Activated CD4-positive, alpha-beta memory T cell treated with anti-CD3 and anti-CD28 coated beads, Interleukin-2, amount 10 ng/mL, durations not matched to agents 7 days and 5 days (primary cell): Measurements from ENCODE around the gene RPS6KA5. TPM values are rescaled to one million over a fixed set of nuclear protein-coding genes. Genes with fewer than 3 reads are reported as not detected.
"Not testable (repeated sequence)": the region's sequence is repeated elsewhere in the genome, so short reads cannot be mapped to it uniquely, and the experiment has no call there.

Experiments
- CTCF ChIA-PET: fragments of 350-600 bp; sonication (Branson Sonifier 250); formaldehyde crosslinking; loops from one replicate; lab custom pipeline; 2021; ENCODE audit warnings: antibody characterized with exemption, inconsistent platforms; lab: Charles Lee
- POLR2A ChIA-PET: fragments of 350-600 bp; sonication (Branson Sonifier 250); formaldehyde crosslinking; loops from one replicate; lab custom pipeline; 2021; ENCODE audit warnings: antibody characterized with exemption; lab: Charles Lee
- DNase-seq: peaks from one replicate; pipeline ENCODE4 v3.0.0-alpha.2; 2020
- H3K27ac Mint-ChIP-seq: one replicate; pipeline ENCODE4 v1.8.0; 2021; ENCODE audit warnings: mild to moderate bottlenecking, mixed read lengths
- H3K27me3 Mint-ChIP-seq: one replicate; pipeline ENCODE4 v1.8.0; 2021; ENCODE audit warnings: mixed read lengths
- H3K36me3 Mint-ChIP-seq: one replicate; pipeline ENCODE4 v1.8.0; 2021; ENCODE audit warnings: low read depth, mixed read lengths
- H3K4me1 Mint-ChIP-seq: one replicate; pipeline ENCODE4 v1.8.0; 2021; ENCODE audit warnings: mixed read lengths
- H3K4me3 Mint-ChIP-seq: one replicate; pipeline ENCODE4 v1.8.0; 2021; ENCODE audit warnings: mild to moderate bottlenecking, mixed read lengths
- H3K9me3 Mint-ChIP-seq: one replicate; pipeline ENCODE4 v1.8.0; 2021; ENCODE audit warnings: mixed read lengths
- total RNA-seq, 2 experiments: library from RNA; stranded (reverse); gene quantifications; one replicate each; pipeline ENCODE4 v1.2.3, GENCODE V29; 2021

Gene RPS6KA5
- total RNA-seq, 2 experiments from 2014 or later = 44.5 to 49.9 TPM

DNA sequence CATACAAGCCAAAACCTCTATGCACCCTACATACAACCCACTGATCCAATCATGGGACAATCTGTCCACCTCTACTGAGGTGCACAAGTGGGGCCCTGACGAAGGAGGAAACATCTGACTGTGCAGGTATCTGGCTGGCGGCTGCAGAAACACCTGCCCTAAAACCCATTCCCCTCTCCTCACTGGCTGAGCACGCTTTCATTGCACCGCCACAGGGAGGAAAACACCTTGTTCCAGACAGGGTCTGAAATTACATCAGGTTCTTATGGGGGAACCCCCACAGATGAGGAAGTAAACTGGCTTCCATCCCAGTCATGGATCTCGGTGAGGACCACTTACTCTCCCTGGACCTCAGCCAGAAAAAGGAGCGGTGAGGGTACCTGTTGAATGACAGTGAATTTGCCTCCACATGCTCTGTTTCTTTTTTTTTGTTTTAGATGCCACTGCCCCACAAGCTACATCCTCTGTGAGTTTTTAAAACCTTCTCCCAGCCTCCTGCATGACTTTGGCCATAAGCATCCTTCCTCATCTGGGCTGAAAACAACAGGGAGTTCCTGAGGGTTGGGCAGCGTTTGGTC is 29.6 kb upstream of the RPS6KA5 start:
- no peak overlapping the region for H3K27ac Mint-ChIP-seq
- CTCF ChIA-PET = no interaction called here
- no peak for DNase-seq
- H3K4me3 Mint-ChIP-seq = no peak overlapping the region
- H3K4me1 Mint-ChIP-seq = peaks cover 9% of the 10 kb centered on the region
- no peaks in the 10 kb centered on the region for H3K9me3 Mint-ChIP-seq
- no peaks in the 10 kb centered on the region for H3K27me3 Mint-ChIP-seq
- POLR2A ChIA-PET = interaction anchor here (1.2 to 1.9 kb wide), 2 partner anchors 9 to 24 kb away, joined by 3 to 12 read pairs; partner anchors contain the start of gene DGLUCY
- peaks cover 7% of the 10 kb centered on the region for H3K36me3 Mint-ChIP-seq

GRCh38 chr14:91088585-91089235 is 28.3 kb upstream of the RPS6KA5 start:
- no peak overlapping the region for H3K4me3 Mint-ChIP-seq
- H3K27me3 Mint-ChIP-seq = no peaks in the 10 kb centered on the region
- no peak overlapping the region for H3K27ac Mint-ChIP-seq
- H3K36me3 Mint-ChIP-seq = peaks cover 10% of the 10 kb centered on the region
- H3K9me3 Mint-ChIP-seq = no peaks in the 10 kb centered on the region
- CTCF ChIA-PET = interaction anchor here (1.2 to 1.4 kb wide), 2 partner anchors 10 to 77 kb away, joined by 3 read pairs; no protein-coding TSS in a partner anchor
- peaks cover 9% of the 10 kb centered on the region for H3K4me1 Mint-ChIP-seq
- DNase-seq = no peak
- POLR2A ChIA-PET = interaction anchor here (1.7 to 2.3 kb wide), 3 partner anchors 10 to 27 kb away, joined by 3 to 10 read pairs (median 9); no protein-coding TSS in a partner anchor

- H3K4me1 Mint-ChIP-seq, H3K27me3 Mint-ChIP-seq, H3K27ac Mint-ChIP-seq, H3K4me3 Mint-ChIP-seq, H3K9me3 Mint-ChIP-seq, DNase-seq: not testable (repeated sequence)
- peaks cover 13% of the 10 kb centered on the region for H3K36me3 Mint-ChIP-seq
- ChIA-PET CTCF (interaction anchor here (1.1 to 1.4 kb wide), 2 partner anchors 8 to 10 kb away, joined by 3 read pairs; no protein-coding TSS in a partner anchor), POLR2A (interaction anchor here (1.1 to 2.3 kb wide), 4 partner anchors 9 to 28 kb away, joined by 3 to 10 read pairs (median 6); no protein-coding TSS in a partner anchor)
Observed at GRCh38 chr14:91087470-91087869, 27.0 kb upstream of the RPS6KA5 start.

GRCh38 chr14:91084516-91084915 is 24.1 kb upstream of the RPS6KA5 start:
- DNase-seq = no peak
- Mint-ChIP-seq H3K9me3 (no peaks in the 10 kb centered on the region), H3K4me1 (peaks cover 27% of the 10 kb centered on the region), H3K27me3 (no peaks in the 10 kb centered on the region), H3K4me3 (no peak overlapping the region), H3K27ac (no peak overlapping the region), H3K36me3 (peaks cover 27% of the 10 kb centered on the region)
- ChIA-PET POLR2A (no interaction called here), CTCF (no interaction called here)

DNA sequence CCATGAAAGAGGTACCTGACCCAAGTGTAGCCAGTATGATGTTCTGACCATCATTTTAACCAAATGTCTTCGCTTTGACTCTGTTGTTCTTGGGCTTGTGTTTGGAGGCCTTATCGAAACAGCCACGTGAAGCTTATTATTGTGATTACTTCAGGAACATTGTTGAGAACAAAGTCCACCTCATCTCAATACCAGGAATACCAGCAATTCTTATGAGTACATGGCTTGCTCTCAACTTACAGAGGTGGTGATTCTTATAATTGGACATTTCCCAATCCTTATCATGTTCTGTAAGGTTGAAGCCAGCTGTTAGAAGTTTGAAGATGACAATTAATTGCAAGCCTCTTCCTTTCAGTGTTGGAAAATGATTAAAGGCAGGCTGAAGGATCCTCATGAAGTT is 21.8 kb upstream of the RPS6KA5 start:
- CTCF ChIA-PET = no interaction called here
- DNase-seq = no peak
- H3K36me3 Mint-ChIP-seq = peaks cover 26% of the 10 kb centered on the region

DNA sequence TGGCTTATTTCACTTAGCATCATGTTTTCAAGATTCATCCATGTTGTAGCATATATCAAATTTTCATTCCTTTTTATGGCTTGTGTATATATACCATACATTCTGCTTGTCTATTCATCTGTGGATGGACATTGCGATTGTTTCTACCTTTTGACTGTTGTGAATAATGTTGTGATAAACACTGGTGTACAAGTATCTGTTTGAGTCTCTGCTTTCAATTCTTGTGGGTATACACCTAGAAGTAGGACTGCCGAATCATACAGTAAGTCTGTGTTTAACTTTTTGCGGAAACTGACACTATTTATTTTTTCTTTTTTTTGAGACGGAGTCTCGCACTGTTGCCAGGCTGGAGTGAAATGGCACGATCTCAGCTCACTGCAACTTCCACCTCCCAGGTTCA is 19.6 kb upstream of the RPS6KA5 start:
- Mint-ChIP-seq H3K4me1 (peaks cover 57% of the 10 kb centered on the region), H3K27me3 (no peaks in the 10 kb centered on the region), H3K9me3 (no peaks in the 10 kb centered on the region), H3K36me3 (peaks cover 27% of the 10 kb centered on the region), H3K4me3 (no peak overlapping the region), H3K27ac (peak overlapping the region; percentile 69)
- POLR2A ChIA-PET = interaction anchor here (1.0 to 7.1 kb wide), 6 partner anchors 8 to 35 kb away, joined by 3 to 154 read pairs (median 7); partner anchors contain the start of genes DGLUCY and RPS6KA5
- DNase-seq = no peak
- CTCF ChIA-PET = interaction anchor here (4.1 kb wide), 1 partner anchor 19 kb away, joined by 15 read pairs; the partner anchor contains the start of gene RPS6KA5

More for the DNA sequence above, 21.8 kb upstream of the RPS6KA5 start:
- no peaks in the 10 kb centered on the region for H3K27me3 Mint-ChIP-seq
- POLR2A ChIA-PET = interaction anchor here (1.5 to 7.1 kb wide), 3 partner anchors 14 to 33 kb away, joined by 3 to 154 read pairs (median 107); partner anchors contain the start of genes DGLUCY and RPS6KA5
- no peaks in the 10 kb centered on the region for H3K9me3 Mint-ChIP-seq
- H3K4me1 Mint-ChIP-seq = peaks cover 41% of the 10 kb centered on the region
- no peak overlapping the region for H3K4me3 Mint-ChIP-seq
- no peak overlapping the region for H3K27ac Mint-ChIP-seq

DNA sequence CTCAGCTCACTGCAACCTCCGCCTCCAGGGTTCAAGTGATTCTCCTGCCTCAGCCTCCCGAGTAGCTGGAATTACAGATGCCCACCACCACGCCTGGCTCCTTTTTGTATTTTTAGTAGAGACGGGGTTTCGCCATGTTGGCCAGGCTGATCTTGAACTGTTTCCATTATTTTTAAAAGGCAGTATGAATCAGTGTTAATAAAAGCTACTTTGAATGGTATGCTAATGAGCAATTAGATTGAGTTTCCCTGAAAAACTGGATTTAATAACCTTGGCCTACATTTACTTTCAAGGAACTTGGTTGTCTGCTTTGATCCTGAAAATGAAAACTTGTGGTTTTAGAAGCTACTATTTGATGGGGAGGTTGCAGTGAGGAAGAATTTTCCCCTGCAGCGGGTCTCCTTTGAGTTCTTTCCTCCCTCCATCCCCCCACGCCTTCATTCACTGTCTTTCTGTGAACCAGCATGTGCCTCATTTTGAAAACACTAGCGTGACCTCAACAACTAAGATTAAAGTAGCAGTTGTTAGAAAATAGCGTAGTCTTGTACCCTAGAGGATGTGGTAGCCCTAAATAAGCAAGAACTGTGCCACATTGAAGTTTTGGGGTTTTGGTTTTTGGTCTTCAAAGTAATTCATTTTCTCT is 17.8 kb upstream of the RPS6KA5 start:
- peaks cover 61% of the 10 kb centered on the region for H3K4me1 Mint-ChIP-seq
- ChIA-PET POLR2A (interaction anchor here (0.9 to 7.1 kb wide), 13 partner anchors 10 to 681 kb away, joined by 3 to 154 read pairs (median 4); partner anchors contain the start of genes CALM1, DGLUCY, GPR68 and RPS6KA5), CTCF (interaction anchor here (0.9 to 4.1 kb wide), 10 partner anchors 12 to 176 kb away, joined by 3 to 19 read pairs (median 4); partner anchors contain the start of genes DGLUCY and RPS6KA5)
- H3K4me3 Mint-ChIP-seq = peak overlapping the region; percentile 40
- H3K27ac Mint-ChIP-seq = peak overlapping the region; percentile 95
- H3K27me3 Mint-ChIP-seq = no peaks in the 10 kb centered on the region
- no peaks in the 10 kb centered on the region for H3K9me3 Mint-ChIP-seq
- H3K36me3 Mint-ChIP-seq = peaks cover 23% of the 10 kb centered on the region
- DNase-seq = peak; percentile 64

DNA sequence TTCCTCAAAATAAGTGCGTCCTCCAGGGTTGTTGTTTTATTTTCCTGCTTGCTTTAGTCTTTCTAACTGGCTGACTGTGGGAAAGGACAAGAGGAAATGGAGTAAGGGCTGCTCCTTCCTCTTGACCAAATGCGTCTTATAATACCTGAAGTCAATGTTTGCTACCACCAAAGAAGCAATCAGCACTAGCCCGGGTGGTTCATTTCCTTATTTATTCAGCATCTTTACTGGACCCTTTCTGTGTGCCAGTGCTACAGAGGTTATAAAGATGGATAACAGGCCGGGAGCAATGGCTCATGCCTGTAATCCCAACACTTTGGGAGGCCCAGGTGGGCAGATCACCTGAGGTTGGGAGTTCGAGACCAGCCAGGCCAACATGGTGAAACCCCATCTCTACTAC is 15.1 kb upstream of the RPS6KA5 start:
- Mint-ChIP-seq H3K27me3 (no peaks in the 10 kb centered on the region), H3K4me3 (no peak overlapping the region), H3K27ac (no peak overlapping the region), H3K9me3 (peaks cover 2% of the 10 kb centered on the region), H3K36me3 (peaks cover 18% of the 10 kb centered on the region), H3K4me1 (peaks cover 57% of the 10 kb centered on the region)
- no peak for DNase-seq
- POLR2A ChIA-PET = interaction anchor here (1.7 kb wide), 1 partner anchor 39 kb away, joined by 5 read pairs; no protein-coding TSS in a partner anchor
- CTCF ChIA-PET = no interaction called here

- no peak overlapping the region for H3K27ac Mint-ChIP-seq
- POLR2A ChIA-PET = interaction anchor here (2.9 to 15.3 kb wide), 3 partner anchors 9 to 45 kb away, joined by 13 to 488 read pairs (median 154); partner anchors contain the start of gene DGLUCY
- no peaks in the 10 kb centered on the region for H3K27me3 Mint-ChIP-seq
- H3K4me1 Mint-ChIP-seq = peaks cover 56% of the 10 kb centered on the region
- peaks cover 21% of the 10 kb centered on the region for H3K36me3 Mint-ChIP-seq
- H3K4me3 Mint-ChIP-seq = no peak overlapping the region
- H3K9me3 Mint-ChIP-seq = peaks cover 4% of the 10 kb centered on the region
- DNase-seq = no peak
- CTCF ChIA-PET = no interaction called here
Observed at GRCh38 chr14:91070572-91070971, 10.1 kb upstream of the RPS6KA5 start.

GRCh38 chr14:91068642-91069041 is 8.2 kb upstream of the RPS6KA5 start:
- Mint-ChIP-seq H3K9me3 (peaks cover 7% of the 10 kb centered on the region), H3K27me3 (no peaks in the 10 kb centered on the region), H3K36me3 (peaks cover 36% of the 10 kb centered on the region), H3K4me1 (peaks cover 69% of the 10 kb centered on the region), H3K27ac (peak overlapping the region; percentile 91), H3K4me3 (peak overlapping the region; percentile 29)
- DNase-seq = no peak
- CTCF ChIA-PET = no interaction called here
- POLR2A ChIA-PET = interaction anchor here (12.7 to 15.3 kb wide), 2 partner anchors 11 to 47 kb away, joined by 154 to 488 read pairs; partner anchors contain the start of gene DGLUCY

DNA sequence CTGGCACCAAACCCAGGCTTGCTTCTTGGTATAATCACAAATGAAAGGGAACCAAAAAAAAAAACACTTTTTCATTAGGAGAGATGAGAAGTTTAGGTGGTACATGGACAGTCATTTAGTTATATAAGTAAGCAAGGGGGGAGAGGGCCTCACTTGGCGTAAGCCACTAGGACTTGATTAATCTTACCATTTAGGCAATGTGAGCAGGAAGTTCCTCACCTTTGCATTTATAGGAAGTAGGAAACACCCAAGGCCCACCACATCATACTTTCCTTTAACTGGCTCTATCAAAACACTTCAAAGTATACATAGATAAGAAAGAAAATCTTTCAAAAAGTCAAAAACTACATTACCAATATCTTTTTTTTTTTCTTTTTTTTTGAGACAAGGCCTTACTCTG is 6.7 kb upstream of the RPS6KA5 start:
- CTCF ChIA-PET = interaction anchor here (0.7 to 1.6 kb wide), 5 partner anchors 11 to 106 kb away, joined by 3 to 8 read pairs (median 5); partner anchors contain the start of gene DGLUCY
- Mint-ChIP-seq H3K9me3 (peaks cover 9% of the 10 kb centered on the region), H3K36me3 (peaks cover 41% of the 10 kb centered on the region), H3K27me3 (no peaks in the 10 kb centered on the region), H3K27ac (peak overlapping the region; percentile 91), H3K4me3 (no peak overlapping the region), H3K4me1 (peaks cover 73% of the 10 kb centered on the region)
- POLR2A ChIA-PET = interaction anchor here (0.7 to 15.3 kb wide), 4 partner anchors 12 to 176 kb away, joined by 3 to 488 read pairs (median 80); partner anchors contain the start of gene DGLUCY
- DNase-seq = peak; percentile 40

- POLR2A ChIA-PET = interaction anchor here (1.3 to 15.3 kb wide), 3 partner anchors 14 to 681 kb away, joined by 3 to 488 read pairs (median 154); partner anchors contain the start of gene DGLUCY
- Mint-ChIP-seq H3K9me3 (peaks cover 5% of the 10 kb centered on the region), H3K4me3 (no peak overlapping the region), H3K36me3 (peaks cover 36% of the 10 kb centered on the region), H3K4me1 (peaks cover 68% of the 10 kb centered on the region), H3K27me3 (no peaks in the 10 kb centered on the region), H3K27ac (peak overlapping the region; percentile 82)
- CTCF ChIA-PET = interaction anchor here (1.0 to 2.0 kb wide), 5 partner anchors 12 to 105 kb away, joined by 3 to 12 read pairs (median 3); partner anchors contain the start of gene DGLUCY
- DNase-seq = no peak
Observed at GRCh38 chr14:91065266-91065665, 4.8 kb upstream of the RPS6KA5 start.
